Left lung (tissue), 10 donors: ENCODE measurements around the gene MARK3. TPM values are rescaled to one million over a fixed set of nuclear protein-coding genes. Genes with fewer than 3 reads are reported as not detected.
A peak's percentile ranks its signal among the peaks of the same experiment; 100 is the strongest.

Experiments
- ATAC-seq: fragments of 200-7000 bp; cut with Tn5 transposase; one replicate; pipeline ENCODE4 v1.9.1; 2020; ENCODE audit warnings: moderate library complexity
- DNase-seq, 4 donors: peaks; one replicate each; pipeline ENCODE4 v3.0.0-alpha.2; 2013 to 2020
- H3K27ac ChIP-seq, 2 donors: fragments of 200-600 bp; sonication (generic) in 1 of 2; one replicate each; pipeline versions ENCODE4 v1.5.0 to v1.8.0; 2020 to 2021
- H3K27me3 ChIP-seq, 2 donors: fragments of 200-600 bp; sonication (generic) in 1 of 2; one replicate each; pipeline versions ENCODE4 v1.5.0 to v1.8.0; 2020 to 2021
- H3K36me3 ChIP-seq, 2 donors: fragments of 200-600 bp; sonication (generic) in 1 of 2; one replicate each; pipeline versions ENCODE4 v1.5.0 to v1.8.0; 2020 to 2021
- H3K4me1 ChIP-seq, 2 donors: fragments of 200-600 bp; one replicate each; pipeline ENCODE4 v1.8.0; 2021
- H3K4me3 ChIP-seq, 2 donors: fragments of 200-600 bp; sonication (generic) in 1 of 2; one replicate each; pipeline versions ENCODE4 v1.5.0 to v1.8.0; 2020 to 2021; ENCODE audit warnings: mild to moderate bottlenecking in 1 of 2
- H3K9me3 ChIP-seq, 2 donors: fragments of 200-600 bp; sonication (generic) in 1 of 2; one replicate each; pipeline versions ENCODE4 v1.5.0 to v1.8.0; 2020 to 2021
- CTCF ChIP-seq, 2 donors: fragments of 200-600 bp; sonication (generic) in 1 of 2; IDR thresholded peaks; one replicate each; pipeline versions ENCODE4 v1.5.0 to v1.8.0; 2021; ENCODE audit warnings: antibody characterized with exemption in 2 of 2
- intact Hi-C, 2 donors: fragments of 100-400 bp; cut with DNase I; formaldehyde crosslinking; loops; one replicate each; pipeline versions ENCODE4 v1.11.2 to v1.14.2; 2022
- polyA plus RNA-seq, 6 donors: library from polyadenylated mRNA; unstranded; fragments of 120-200 nt; gene quantifications; one replicate each; pipeline ENCODE4 v1.2.1, GENCODE V29; 2013; ENCODE audit not compliant: insufficient read length in 6 of 6
- total RNA-seq, 2 donors: library from RNA; stranded (reverse); fragmentation: NEBNext Ultra II Directional; extraction: Animal tissue kit (Norgen Biotek cat#: 25700); gene quantifications; one replicate each; pipeline ENCODE4 v1.2.1, GENCODE V29; 2021
- donor health status: DM: no; HTN: yes; CAD: no.
- donor health status: DM: no; HTN: no; CAD: no.

MARK3 gene
- total and polyA plus RNA-seq, 8 donors: 78.8 to 135 (median 122) TPM

- Histone ChIP-seq H3K36me3 (peaks cover 0 to 5% of the 10 kb centered on the region in 2 donors), H3K4me3 (no peak overlapping the region), H3K27me3 (peaks cover 6 to 30% of the 10 kb centered on the region in 2 donors), H3K27ac (peak overlapping the region in 1 of 2 donors; percentile 23), H3K4me1 (peaks cover 25 to 58% of the 10 kb centered on the region in 2 donors), H3K9me3 (no peaks in the 10 kb centered on the region)
- DNase-seq: peak in 1 of 4 donors; percentile 39
- intact Hi-C loops: no loop called here
- no peak for TF ChIP-seq CTCF (IDR thresholded peaks at IDR 0.05)
- no peak for ATAC-seq
Observed at GRCh38 chr14:103517721-103518421, 132.7 kb downstream of the MARK3 start.

GRCh38 chr14:103518422-103519042 is 133.3 kb downstream of the MARK3 start:
- peak overlapping the region in 1 of 2 donors; percentile 23 for H3K27ac ChIP-seq

GRCh38 chr14:103519043-103519836 is 134.0 kb downstream of the MARK3 start:
- ATAC-seq (no peak), DNase-seq (peak in 1 of 4 donors; percentile 34)
- Histone ChIP-seq H3K9me3 (no peaks in the 10 kb centered on the region), H3K36me3 (peaks cover 0 to 5% of the 10 kb centered on the region in 2 donors), H3K27ac (no peak overlapping the region), H3K4me1 (peaks cover 29 to 55% of the 10 kb centered on the region in 2 donors), H3K27me3 (peaks cover 8 to 43% of the 10 kb centered on the region in 2 donors), H3K4me3 (no peak overlapping the region)
- intact Hi-C loops: no loop called here
- no peak for TF ChIP-seq CTCF (IDR thresholded peaks at IDR 0.05)

More at GRCh38 chr14:103518422-103519042, 133.3 kb downstream of the MARK3 start:
- intact Hi-C loops: no loop called here
- DNase-seq: peak in 2 of 4 donors; percentile 69 to 91
- H3K4me1 ChIP-seq: peaks cover 29 to 58% of the 10 kb centered on the region in 2 donors
- peaks cover 8 to 36% of the 10 kb centered on the region in 2 donors for H3K27me3 ChIP-seq
- peak; percentile 48 for ATAC-seq
- peaks cover 0 to 5% of the 10 kb centered on the region in 2 donors for H3K36me3 ChIP-seq
- TF ChIP-seq CTCF (IDR thresholded peaks at IDR 0.05): peak; percentile 78 to 91
- H3K4me3 ChIP-seq: no peak overlapping the region
- no peaks in the 10 kb centered on the region for H3K9me3 ChIP-seq

- intact Hi-C loops: no loop called here
- peaks cover 8 to 48% of the 10 kb centered on the region in 2 donors for H3K27me3 ChIP-seq
- peaks cover 0 to 3% of the 10 kb centered on the region in 2 donors for H3K36me3 ChIP-seq
- no peak overlapping the region for H3K27ac ChIP-seq
- no peak for TF ChIP-seq CTCF (IDR thresholded peaks at IDR 0.05)
- peaks cover 29 to 55% of the 10 kb centered on the region in 2 donors for H3K4me1 ChIP-seq
- ATAC-seq: no peak
- DNase-seq: peak in 1 of 4 donors; percentile 79
- no peak overlapping the region for H3K4me3 ChIP-seq
- H3K9me3 ChIP-seq: no peaks in the 10 kb centered on the region
Observed at GRCh38 chr14:103519837-103520212, 134.6 kb downstream of the MARK3 start.
